Endothelial cell of umbilical vein (primary cell): ENCODE measurements around the gene SWT1. TPM values are rescaled to one million over a fixed set of nuclear protein-coding genes. Genes with fewer than 3 reads are reported as not detected.

Experiments used
- BruUV-seq: library from RNA; stranded (reverse); fragments of 400-500 nt; replicated peaks from 2 replicates; lab custom pipeline; 2021; lab: Mats Ljungman, UMichigan
- CTCF ChIA-PET: fragments of 300-600, 350-600 bp; sonication (Branson Sonifier 250); formaldehyde crosslinking; loops from one replicate; lab custom pipeline; 2021; ENCODE audit warnings: antibody characterized with exemption, inconsistent platforms; lab: Charles Lee
- POLR2A ChIA-PET: fragments of 300-600, 350-600 bp; sonication (Branson Sonifier 250); formaldehyde crosslinking; loops from one replicate; lab custom pipeline; 2021; ENCODE audit warnings: antibody characterized with exemption, inconsistent platforms; lab: Charles Lee
- DNase-seq: peaks from one replicate; pipeline ENCODE4 v3.0.0-alpha.2; 2011; ENCODE audit warnings: low read depth, low spot score
- FAIRE-seq: peaks from 2 replicates; lab custom pipeline; 2011; peaks lifted over from hg19 to GRCh38; lab: Jason Lieb, UNC
- H2AFZ ChIP-seq: 2 replicates; pipeline ENCODE4 v1.6.0; 2012; ENCODE audit warnings: low read depth, low read length, control low read depth, inconsistent platforms
- H3K27ac ChIP-seq: 2 replicates; pipeline ENCODE4 v1.5.1; 2011; ENCODE audit warnings: low read depth, mild to moderate bottlenecking, control low read depth, low read length, moderate library complexity; ENCODE audit not compliant: insufficient read depth
- H3K27me3 ChIP-seq, 2 experiments: 2 replicates each; pipeline versions ENCODE4 v1.6.0 to v1.6.1; 2011; ENCODE audit warnings: low read length in 2 of 2, mixed read lengths in 1 of 2; ENCODE audit not compliant: control insufficient read depth in 2 of 2, insufficient read depth in 2 of 2
- H3K36me3 ChIP-seq, 2 experiments: 2 replicates in 1 of 2; 3 replicates in 1 of 2; pipeline ENCODE4 v1.5.1; 2011; ENCODE audit warnings: low read length in 2 of 2, mild to moderate bottlenecking in 1 of 2, moderate library complexity in 1 of 2; ENCODE audit not compliant: control insufficient read depth in 2 of 2, insufficient read depth in 2 of 2; ENCODE audit errors: extremely low read depth in 1 of 2
- H3K4me1 ChIP-seq: 3 replicates; pipeline ENCODE4 v1.5.1; 2011; ENCODE audit warnings: mild to moderate bottlenecking, low read length; ENCODE audit not compliant: control insufficient read depth, insufficient read depth; ENCODE audit errors: extremely low read depth
- H3K4me2 ChIP-seq: 2 replicates; pipeline ENCODE4 v1.6.1; 2011; ENCODE audit warnings: low read length, control low read depth, mixed read lengths; ENCODE audit not compliant: insufficient read depth
- H3K4me3 ChIP-seq, 3 experiments: fragments of 200-600 bp in 1 of 3; sonication (generic), shearing (Covaris generic) in 1 of 3; replicated peaks in 1 of 3; 2 replicates each; pipeline ENCODE4 v1.5.1; 2011 to 2016; ENCODE audit warnings: control low read depth in 3 of 3, low read length in 3 of 3, mild to moderate bottlenecking in 2 of 3, inconsistent platforms in 1 of 3, low read depth in 1 of 3, moderate library complexity in 1 of 3; ENCODE audit not compliant: insufficient read depth in 1 of 3
- H3K79me2 ChIP-seq: 2 replicates; pipeline ENCODE4 v1.6.0; 2012; ENCODE audit warnings: low read length, inconsistent platforms; ENCODE audit not compliant: control insufficient read depth, insufficient read depth
- H3K9ac ChIP-seq: replicated peaks from 2 replicates; pipeline ENCODE3; 2011; ENCODE audit warnings: low read length, control low read depth; ENCODE audit not compliant: insufficient read depth; ENCODE audit errors: extremely low read depth
- H3K9me1 ChIP-seq: replicated peaks from 3 replicates; pipeline ENCODE4 v1.6.0; 2011; ENCODE audit warnings: mild to moderate bottlenecking, low read length; ENCODE audit not compliant: control insufficient read depth, insufficient read depth; ENCODE audit errors: extremely low read depth
- H3K9me3 ChIP-seq: replicated peaks from 2 replicates; pipeline ENCODE4 v1.5.1; 2012; ENCODE audit warnings: low read length, inconsistent platforms; ENCODE audit not compliant: control insufficient read depth, insufficient read depth
- H4K20me1 ChIP-seq: replicated peaks from 2 replicates; pipeline ENCODE3; 2011; ENCODE audit warnings: mild to moderate bottlenecking, low read length; ENCODE audit not compliant: control insufficient read depth, insufficient read depth; ENCODE audit errors: extremely low read depth
- CTCF ChIP-seq, 2 donors: IDR thresholded peaks; 1 replicate in 1 of 2; 2 replicates in 1 of 2; pipeline ENCODE4 v1.5.1; 2011; ENCODE audit warnings: low read length in 2 of 2, mild to moderate bottlenecking in 2 of 2, moderate library complexity in 2 of 2, control low read depth in 1 of 2, inconsistent platforms in 1 of 2, low read depth in 1 of 2; ENCODE audit not compliant: insufficient read depth in 1 of 2; ENCODE audit errors: extremely low read depth in 1 of 2
- FOS ChIP-seq: IDR thresholded peaks from 2 replicates; pipeline ENCODE4 v1.6.1; 2011; ENCODE audit warnings: mild to moderate bottlenecking, low read length, moderate library complexity, borderline replicate concordance; ENCODE audit not compliant: insufficient read depth
- JUN ChIP-seq: IDR thresholded peaks from 2 replicates; pipeline ENCODE4 v1.6.1; 2011; ENCODE audit warnings: borderline replicate concordance, low read depth; ENCODE audit not compliant: insufficient read length, insufficient read depth
- MAX ChIP-seq: IDR thresholded peaks from 2 replicates; pipeline ENCODE4 v1.6.1; 2011; ENCODE audit not compliant: insufficient read depth, insufficient read length
- dilution Hi-C: fragments of 300-500 bp; cut with MboI; formaldehyde crosslinking; loops from one replicate; pipeline ENCODE4 v1.15.0; 2019; ENCODE audit warnings: low sequenced_read_pairs; ENCODE audit not compliant: extremely low pct_ligation_motif_present
- intact Hi-C: fragments of 100-400 bp; cut with micrococcal nuclease; formaldehyde crosslinking; loops from one replicate; pipeline ENCODE4 v1.10.0; 2022
- polyA plus RNA-seq, 4 experiments: library from polyadenylated mRNA; depleted of rRNA in 3 of 4; stranded (reverse) in 3 of 4; unstranded in 1 of 4; fragments of >200 nt; gene quantifications; 2 replicates each; pipeline versions ENCODE4 v1.2.1 to v1.2.3, GENCODE V29; 2011 to 2012; ENCODE audit warnings: missing spikeins in 1 of 4
- total RNA-seq: library from RNA; stranded (reverse); gene quantifications from 2 replicates; pipeline ENCODE4 v1.2.3, GENCODE V29; 2021

The SWT1 gene
- total and polyA plus RNA-seq, 2 donors (not counting 3 experiments of a cell fraction or from before 2014, with no cell fraction given) = 1.0 to 4.3 TPM

GRCh38 chr1:185244015-185244747 lies 87.2 kb downstream of the SWT1 start:
- Histone ChIP-seq H3K9ac (no peak overlapping the region), H3K9me1 (no peaks in the 10 kb centered on the region), H3K36me3 (no peaks in the 10 kb centered on the region), H3K4me3 (no peak overlapping the region), H3K27me3 (no peaks in the 10 kb centered on the region), H4K20me1 (no peaks in the 10 kb centered on the region), H3K79me2 (no peaks in the 10 kb centered on the region), H3K9me3 (no peaks in the 10 kb centered on the region), H2AFZ (no peak overlapping the region), H3K4me1 (peaks cover 4% of the 10 kb centered on the region), H3K4me2 (no peak overlapping the region), H3K27ac (no peak overlapping the region)
- FAIRE-seq (no peak), DNase-seq (peak; percentile 58)
- no peak for TF ChIP-seq CTCF (IDR thresholded peaks at IDR 0.05; ENCODE audit: extremely low read depth in 1 of 2, insufficient read depth in 1 of 2, low read depth in 1 of 2, low read length in 2 of 2)
- TF ChIP-seq FOS = peak; percentile 97
- TF ChIP-seq JUN = peak; percentile 55
- no peak for TF ChIP-seq MAX
- no TSS peak for BruUV-seq
- intact Hi-C loops (no loop called here), dilution Hi-C loops (no loop called here)
- ChIA-PET POLR2A (no interaction called here), CTCF (interaction anchor here (0.9 to 1.6 kb wide), 4 partner anchors 14 to 437 kb away, joined by 3 to 5 read pairs (median 4); no protein-coding TSS in a partner anchor)
